Muscle of arm (tissue), 12 donors: ENCODE results near the gene SHKBP1. TPM values are rescaled to one million over a fixed set of nuclear protein-coding genes. Genes with fewer than 3 reads are reported as not detected.

Experiments
- DNase-seq: peaks from one replicate; pipeline ENCODE4 v3.0.0-alpha.2; 2013
- polyA plus RNA-seq, 12 donors: library from polyadenylated mRNA; unstranded; fragments of 120-200 nt; gene quantifications; one replicate each; pipeline ENCODE4 v1.2.1, GENCODE V29; 2013; ENCODE audit not compliant: insufficient read length in 12 of 12

The SHKBP1 gene
- polyA plus RNA-seq, 12 donors = 12.8 to 160 (median 19.1) TPM; not detected in 1

DNA sequence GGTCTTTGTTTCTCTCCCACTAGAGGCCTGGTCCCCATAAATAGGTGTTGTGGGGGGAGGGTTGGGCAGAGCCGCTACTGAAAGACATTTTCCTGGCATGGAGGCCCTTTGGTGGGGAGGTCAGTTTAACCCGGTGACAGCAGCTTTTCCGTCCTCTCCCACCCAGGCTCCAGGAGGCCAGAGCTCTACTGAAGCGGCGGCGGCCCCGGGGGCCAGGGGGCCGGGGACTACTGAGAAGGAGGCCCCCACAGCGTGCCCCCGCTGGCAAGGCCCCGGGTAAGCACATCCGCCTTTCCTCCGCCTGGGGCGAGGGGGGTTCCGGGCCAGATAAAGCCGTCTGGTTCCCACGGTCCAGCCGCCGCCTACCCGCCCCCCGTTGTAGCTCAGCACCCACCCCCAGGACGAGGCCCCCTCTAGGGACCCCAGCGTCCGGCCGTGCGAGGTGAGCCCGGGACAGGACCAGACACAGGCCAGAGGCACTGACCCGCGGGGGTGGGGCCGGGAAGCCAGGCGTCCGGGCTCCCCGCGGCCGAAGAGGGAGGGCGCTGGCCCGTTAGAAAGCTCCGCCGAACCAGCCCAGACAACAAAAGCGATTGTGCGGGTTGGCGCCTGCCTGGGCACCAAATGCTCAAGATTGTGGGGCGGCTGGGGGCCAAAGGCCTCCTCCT, 23.4 kb downstream of the SHKBP1 start:
- no peak for DNase-seq

DNA sequence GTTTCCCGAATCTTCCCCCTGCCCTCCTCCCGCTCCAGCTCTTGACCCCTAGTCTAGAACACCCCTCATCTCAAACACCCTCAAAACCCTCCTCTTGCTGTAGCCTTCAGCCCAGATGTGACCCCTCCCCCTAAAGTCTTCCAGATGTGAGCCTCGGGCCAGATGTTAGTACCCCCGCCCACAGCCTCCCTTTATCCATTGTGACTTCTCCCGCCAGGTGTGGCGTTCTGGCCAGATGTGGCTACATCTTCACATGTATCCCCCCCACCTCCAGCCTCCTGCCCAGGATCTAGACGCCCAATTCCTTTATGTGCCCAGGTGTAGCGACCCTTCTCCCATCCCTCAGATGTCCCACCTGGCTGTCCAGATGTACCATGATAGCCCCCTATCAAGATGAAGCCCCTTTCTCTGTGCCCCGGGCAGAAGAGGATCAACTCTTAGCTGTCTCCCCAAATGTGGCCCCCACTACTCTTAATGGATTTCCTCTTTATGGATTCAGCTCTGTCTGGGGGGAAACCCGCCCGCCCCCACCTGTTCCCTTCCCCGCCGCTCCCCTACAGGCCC, 24.0 kb downstream of the SHKBP1 start:
- no peak for DNase-seq

DNA sequence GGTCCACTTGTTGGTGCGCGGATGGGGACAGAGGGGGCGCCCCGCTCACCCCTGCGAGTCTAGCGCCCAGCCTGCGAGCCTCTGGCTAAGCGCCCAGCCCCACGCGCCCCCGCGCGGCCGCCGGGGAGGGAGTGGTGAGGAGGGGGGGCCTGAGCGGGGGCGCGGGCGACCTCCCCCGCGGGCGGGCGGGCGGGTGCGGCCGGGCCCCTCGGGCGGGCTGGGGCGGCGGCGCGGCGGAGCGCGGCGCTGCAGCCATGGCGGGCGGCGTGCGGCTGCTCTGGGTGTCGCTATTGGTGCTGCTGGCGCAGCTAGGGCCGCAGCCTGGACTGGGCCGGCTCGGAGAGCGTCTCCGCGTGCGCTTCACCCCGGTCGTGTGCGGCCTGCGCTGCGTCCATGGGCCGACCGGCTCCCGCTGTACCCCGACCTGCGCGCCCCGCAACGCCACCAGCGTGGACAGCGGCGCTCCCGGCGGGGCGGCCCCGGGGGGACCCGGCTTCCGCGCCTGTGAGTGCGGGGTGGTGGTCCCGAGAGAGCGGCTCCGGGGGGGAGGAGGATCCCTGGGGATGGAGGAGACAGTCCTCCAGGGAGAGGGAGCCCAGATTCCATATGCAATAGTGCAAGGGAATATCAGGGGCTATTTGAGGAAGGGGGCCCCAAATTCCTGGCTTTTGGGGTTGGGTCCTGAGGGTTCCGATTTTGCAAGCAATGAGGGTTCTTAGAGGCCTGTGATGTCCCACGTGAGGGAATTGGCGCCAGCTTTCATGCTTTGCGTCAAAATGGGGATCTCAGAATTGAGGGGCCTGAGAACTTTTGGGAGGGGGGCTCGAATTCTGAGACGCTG, 24.7 kb downstream of the SHKBP1 start, which contains the start of gene LTBP4:
LTBP4 (plus strand) TSS at position 236 of the 841 bp plus-strand sequence; CDS start at position 255, 19 bp downstream.
- no peak for DNase-seq

DNA sequence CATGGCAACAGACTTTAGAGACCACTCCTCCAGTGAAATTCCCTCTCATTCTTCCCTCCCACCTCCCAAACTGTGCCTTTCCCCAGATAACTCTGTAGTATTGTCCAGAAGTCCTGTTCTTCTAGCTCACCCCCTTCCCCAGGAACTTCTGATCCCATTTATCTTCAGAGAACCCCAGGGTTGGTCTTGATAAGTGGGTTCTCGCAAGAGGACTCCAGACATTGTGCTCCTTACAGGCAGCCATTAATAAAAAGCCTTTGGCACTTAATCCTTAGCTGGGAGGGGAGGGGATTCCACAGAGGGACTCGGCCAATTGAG, 26.4 kb downstream of the SHKBP1 start:
- DNase-seq = no peak

DNA sequence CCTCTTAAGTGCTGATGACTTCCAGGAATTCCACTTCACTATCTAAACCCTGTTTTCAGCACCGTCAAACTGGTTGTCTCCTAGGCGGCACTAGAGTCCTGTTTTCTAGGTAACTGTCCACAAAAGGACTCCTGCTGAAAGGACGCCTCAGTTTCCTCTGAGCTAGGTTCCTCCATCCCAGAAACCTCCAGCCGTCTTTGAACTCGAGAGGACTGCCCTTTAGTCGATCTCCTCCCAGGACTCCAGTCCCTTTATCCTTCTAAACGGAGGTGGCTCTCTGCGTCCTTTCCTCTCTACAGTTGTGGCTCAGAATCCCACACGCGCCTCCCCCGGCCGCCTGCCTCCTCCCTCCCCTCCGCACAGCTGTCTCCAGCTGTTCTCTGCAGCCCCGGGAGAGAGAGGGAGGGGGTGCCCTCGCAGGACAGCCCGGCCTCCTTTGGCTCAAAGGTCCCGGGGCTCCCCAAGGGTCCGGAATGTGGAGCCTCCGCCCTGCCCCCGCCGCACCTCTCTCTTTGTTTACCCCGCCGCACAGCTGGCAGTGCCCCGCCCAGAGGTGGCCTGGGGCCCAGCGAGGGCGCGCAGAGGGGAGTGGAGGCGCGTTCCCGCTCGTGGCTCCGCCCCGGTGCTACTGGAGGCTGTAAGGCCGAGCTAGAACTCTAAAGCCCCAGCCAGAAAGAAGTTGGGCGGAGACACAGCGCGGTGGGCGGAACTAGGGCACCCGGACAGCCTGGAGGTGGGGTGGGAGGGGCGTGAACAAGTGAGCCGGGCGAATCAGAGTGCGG, 26.9 kb downstream of the SHKBP1 start:
- DNase-seq = peak; percentile 97

DNA sequence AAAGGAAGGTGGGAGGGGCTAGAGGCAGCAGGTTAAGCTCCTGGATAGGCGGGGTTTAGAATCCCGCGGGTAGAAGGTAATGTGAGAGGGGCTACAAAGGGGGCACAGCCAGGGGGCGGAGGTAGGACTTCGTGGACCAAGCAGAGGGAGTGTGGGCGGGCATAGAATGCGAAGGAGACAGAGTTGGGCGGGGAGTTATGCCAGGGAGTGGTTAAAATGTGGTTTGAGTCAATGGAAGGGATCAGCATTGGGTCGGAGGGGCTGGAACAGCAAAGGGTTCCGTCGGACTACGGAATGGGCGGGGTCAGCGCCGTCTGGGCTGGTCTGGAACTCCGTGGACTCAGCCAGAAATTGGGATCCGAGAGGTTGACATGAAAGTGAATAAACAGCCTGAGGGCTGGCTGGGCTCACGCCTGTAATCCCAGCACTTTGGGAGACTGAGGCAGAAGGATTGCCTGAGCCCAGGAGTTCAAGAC, 27.5 kb downstream of the SHKBP1 start:
- no peak for DNase-seq

DNA sequence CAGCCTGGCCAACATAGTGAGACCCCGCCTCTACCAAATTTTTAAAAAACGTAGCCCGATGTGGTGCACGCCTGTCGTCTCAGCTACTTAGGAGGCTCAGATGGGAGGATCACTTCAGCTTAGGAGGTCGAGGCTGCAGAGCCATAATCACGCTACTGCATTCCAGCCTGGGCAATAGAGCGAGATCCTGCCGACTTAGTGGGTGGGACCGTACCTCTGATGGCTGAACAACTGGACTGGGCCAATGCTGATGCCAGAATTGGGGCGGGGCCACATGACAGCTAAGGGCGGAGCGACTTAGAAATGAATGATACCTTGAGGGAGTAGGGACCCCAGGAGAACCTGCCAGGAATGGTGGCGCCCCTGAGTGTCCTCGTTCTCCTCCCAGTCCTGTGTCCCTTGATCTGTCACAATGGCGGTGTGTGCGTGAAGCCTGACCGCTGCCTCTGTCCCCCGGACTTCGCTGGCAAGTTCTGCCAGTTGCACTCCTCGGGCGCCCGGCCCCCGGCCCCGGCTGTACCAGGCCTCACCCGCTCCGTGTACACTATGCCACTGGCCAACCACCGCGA, 28.1 kb downstream of the SHKBP1 start:
- DNase-seq = no peak

DNA sequence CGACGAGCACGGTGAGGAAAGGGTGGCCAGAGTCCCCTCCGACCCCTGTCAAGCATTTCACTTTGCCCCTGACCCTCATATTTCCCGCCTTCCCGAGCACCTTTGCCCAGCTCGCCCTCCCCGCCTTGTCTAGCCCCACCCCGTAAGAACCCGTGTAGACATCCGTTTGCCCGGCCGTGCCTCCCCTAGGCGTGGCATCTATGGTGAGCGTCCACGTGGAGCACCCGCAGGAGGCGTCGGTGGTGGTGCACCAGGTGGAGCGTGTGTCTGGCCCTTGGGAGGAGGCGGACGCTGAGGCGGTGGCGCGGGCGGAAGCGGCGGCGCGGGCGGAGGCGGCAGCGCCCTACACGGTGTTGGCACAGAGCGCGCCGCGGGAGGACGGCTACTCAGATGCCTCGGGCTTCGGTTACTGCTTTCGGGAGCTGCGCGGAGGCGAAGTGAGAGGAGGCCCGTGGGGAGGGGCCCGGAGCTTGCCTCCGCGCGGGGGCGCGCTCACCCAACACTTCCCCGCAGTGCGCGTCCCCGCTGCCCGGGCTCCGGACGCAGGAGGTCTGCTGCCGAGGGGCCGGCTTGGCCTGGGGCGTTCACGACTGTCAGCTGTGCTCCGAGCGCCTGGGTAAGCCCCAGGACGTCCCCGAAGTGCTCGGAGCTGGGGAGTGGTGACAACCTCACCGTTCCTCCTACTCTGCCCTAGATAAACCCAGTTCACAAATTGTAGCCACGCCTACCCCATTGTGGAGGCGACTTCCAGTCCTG, 28.7 kb downstream of the SHKBP1 start:
- no peak for DNase-seq

DNA sequence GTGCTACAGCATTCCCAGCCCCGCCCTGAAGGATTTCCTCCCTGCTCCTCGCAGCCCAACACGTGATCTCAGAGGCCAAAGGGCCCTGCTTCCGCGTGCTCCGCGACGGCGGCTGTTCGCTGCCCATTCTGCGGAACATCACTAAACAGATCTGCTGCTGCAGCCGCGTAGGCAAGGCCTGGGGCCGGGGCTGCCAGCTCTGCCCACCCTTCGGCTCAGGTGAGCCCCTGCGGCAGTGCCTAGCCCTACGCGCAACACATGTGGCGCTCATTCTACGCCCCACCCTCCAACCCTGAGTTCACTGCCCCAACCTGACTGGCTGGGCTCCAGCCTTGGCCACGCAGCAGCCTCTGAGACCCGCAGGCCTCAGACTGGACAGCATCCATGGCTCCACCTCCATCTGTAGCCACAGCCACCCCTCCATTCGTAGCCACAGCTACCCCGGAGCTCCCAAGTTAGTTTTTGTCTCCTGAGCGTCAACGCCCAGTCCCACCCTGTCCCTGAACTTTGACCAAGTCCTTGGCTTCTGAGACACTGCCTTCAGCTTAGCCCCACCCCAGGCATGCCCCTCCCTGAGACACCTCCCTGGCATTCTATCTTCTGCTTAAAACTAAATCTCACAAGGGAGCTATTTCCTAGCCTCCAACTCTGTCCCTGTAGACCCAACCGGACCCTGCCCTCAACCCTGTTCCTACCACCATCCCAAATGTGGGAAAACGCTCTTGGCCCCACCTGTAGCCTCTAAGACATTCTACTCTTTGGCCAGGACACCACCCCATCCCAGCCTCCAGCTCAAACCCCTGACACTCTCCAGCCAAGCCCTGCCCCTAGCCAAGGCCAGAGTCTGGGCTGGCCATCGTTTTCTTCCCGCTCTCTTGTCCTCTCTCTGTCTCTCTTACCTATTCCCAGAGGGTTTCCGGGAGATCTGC, 30.9 kb downstream of the SHKBP1 start:
- DNase-seq = no peak

DNA sequence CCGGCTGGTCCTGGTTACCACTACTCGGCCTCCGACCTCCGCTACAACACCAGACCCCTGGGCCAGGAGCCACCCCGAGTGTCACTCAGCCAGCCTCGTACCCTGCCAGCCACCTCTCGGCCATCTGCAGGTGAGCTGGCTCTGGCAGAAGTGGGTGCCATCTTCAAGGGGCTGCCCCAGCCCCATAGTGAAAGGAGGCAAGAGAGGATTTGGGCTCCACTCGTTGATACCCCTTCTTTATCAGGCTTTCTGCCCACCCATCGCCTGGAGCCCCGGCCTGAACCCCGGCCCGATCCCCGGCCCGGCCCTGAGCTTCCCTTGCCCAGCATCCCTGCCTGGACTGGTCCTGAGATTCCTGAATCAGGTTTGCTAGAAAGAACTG, 31.6 kb downstream of the SHKBP1 start:
- no peak for DNase-seq

DNA sequence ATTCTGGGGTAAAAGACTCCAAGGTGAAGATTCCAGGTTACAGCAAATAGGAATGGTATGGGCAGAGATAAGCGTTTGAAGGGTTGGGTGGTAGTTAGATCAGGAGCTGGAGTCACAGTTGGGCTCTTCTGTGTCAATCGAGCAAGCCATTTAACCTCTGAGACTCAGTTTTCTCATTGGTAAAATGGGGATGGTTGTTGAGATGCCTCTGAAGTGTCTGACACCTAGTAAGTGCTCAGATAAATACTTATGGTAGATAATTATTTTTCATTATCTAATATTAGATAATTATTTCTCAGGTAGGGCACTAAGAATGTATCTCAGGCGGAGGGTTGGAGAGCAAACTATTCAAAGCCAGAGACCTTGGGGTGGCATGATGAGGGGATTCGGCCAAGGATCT, 32.3 kb downstream of the SHKBP1 start:
- no peak for DNase-seq

DNA sequence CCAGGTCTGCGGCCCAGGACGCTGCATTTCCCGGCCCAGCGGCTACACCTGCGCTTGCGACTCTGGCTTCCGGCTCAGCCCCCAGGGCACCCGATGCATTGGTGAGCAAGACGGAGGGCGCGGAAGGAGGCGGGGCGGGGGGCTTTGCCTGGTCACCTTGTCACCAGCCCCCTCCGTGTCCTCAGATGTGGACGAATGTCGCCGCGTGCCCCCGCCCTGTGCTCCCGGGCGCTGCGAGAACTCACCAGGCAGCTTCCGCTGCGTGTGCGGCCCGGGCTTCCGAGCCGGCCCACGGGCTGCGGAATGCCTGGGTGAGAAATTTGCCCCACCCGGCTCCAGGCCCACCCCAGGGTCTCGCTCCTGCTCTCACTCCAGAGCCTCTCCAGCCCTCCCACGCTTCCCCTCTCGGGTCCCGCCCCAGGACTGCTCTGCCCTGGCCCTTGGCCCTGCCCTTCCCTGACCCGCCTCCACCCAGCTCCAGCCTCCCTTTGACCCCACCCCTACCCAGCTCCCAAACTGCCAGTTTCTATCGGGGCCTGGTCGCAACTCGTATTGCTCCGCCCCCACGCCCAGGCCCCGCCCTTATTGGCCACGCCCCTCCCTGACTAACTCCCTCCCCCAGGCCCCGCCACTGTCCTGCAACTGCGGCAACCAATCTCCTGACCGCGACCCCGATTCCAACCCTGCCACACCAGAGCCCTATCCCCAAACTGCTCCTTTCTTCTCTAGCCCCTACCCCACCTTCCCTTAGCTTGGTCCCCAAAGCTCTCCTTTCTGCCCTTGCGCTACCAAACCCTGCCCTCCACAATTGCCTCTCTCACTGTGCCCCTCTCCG, 33.1 kb downstream of the SHKBP1 start:
- no peak for DNase-seq

DNA sequence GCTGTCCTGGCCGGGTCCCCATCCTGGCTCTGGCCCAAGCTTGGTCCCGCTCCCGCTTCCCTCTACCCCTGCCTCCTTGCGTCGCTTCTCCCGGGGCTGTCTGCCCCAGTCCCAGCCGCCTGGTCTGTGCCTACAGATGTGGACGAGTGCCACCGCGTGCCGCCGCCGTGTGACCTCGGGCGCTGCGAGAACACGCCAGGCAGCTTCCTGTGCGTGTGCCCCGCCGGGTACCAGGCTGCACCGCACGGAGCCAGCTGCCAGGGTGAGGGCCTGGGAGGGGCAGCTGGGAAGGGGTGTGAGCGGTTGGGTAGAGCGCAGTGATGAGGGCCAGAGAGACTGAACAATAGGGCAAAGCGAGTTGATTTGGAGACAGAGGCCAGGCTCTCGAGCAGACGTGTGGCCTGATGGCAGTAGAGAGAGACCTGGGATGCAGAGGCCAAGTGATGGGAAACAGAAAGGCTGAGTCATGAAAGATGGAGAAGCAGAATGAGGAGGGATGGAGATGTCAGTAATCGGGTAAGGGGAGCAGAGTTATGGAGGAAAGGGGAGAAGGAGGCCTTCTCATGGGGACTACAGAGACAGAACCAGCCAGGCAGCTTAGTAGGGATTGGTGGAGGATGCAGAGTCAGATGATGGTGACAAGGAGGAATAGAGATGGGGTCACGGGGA, 33.9 kb downstream of the SHKBP1 start:
- no peak for DNase-seq

DNA sequence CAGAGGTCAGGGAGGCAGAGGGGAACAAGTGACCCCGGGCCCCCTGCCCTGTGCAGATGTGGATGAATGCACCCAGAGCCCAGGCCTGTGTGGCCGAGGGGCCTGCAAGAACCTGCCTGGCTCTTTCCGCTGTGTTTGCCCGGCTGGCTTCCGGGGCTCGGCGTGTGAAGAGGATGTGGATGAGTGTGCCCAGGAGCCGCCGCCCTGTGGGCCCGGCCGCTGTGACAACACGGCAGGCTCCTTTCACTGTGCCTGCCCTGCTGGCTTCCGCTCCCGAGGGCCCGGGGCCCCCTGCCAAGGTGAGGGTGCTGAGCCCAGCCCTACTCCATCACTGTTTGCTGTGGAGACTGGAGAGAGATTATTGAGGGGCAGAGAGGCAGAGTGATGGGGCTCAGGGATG, 34.4 kb downstream of the SHKBP1 start:
- DNase-seq = no peak

DNA sequence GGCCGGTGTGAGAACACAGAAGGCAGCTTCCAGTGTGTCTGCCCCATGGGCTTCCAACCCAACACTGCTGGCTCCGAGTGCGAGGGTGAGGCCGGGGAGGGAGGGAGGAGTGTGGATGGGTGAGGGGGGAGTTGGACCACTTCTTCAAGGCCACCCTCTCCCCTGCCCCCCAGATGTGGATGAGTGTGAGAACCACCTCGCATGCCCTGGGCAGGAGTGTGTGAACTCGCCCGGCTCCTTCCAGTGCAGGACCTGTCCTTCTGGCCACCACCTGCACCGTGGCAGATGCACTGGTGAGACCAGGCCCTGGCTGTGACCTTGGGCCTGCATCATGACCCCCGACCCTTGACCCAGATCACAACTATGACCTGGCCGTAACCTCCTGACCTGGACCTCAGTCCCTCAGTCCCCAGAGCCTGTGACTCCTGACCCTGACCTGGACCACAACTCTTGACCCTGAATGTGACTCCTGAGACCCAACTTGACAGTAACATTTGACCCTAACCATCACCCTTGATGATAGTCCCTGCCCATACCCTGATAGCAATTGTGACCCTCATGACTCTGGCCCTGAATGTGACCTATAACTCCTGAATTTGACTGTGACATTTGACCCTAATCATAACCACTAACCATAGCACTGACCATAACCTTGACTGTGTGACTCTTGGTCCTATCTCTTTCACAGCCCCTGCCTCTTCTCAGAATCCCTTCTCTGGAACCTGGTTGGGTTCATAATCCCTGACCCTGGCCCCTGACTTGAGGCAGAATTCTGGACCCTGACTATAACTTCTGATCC, 35.4 kb downstream of the SHKBP1 start:
- DNase-seq = no peak

DNA sequence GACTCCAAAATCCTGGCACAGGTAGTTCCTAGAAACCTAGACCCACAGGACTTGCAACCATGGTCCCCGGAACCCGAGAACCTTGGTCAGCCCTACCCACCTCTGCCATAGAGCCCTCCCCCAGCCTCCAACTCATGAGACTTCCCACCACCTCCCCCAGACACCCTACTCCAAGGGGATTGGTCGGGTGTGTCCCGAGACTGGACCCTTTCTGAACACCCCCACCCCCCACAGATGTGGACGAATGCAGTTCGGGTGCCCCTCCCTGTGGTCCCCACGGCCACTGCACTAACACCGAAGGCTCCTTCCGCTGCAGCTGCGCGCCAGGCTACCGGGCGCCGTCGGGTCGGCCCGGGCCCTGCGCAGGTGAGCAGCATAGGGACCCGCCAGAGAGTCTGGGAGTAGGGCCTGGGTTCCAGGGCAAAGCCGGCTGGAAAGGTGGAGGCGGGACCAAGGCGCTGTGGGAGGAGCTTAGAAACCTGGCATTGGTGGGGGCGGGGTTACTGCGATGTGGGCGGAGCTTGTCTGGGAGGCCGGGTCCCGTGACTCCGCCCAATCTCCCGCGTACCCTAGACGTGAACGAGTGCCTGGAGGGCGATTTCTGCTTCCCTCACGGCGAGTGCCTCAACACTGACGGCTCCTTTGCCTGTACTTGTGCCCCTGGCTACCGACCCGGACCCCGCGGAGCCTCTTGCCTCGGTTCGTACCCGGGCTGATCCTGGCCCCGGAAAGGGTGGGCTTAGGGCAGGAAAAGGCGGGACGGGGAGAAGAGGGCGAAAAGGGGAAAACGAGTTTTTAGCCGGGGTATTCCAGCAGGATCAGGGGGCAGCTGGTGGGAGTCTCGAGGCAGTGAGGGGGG, 36.4 kb downstream of the SHKBP1 start:
- no peak for DNase-seq
